BE2C (cell line): Measurements from ENCODE around the gene NBAS.
A peak's percentile ranks its signal among the peaks of the same experiment; 100 is the strongest.

Experiments
- DNase-seq: peaks from one replicate; pipeline ENCODE4 v3.0.0-alpha.2; 2020
- H3K27me3 ChIP-seq: fragments of 250-450 bp; sonication (Bioruptor Pico); 2 replicates; pipeline ENCODE4 v1.5.1; 2020; ENCODE audit warnings: mild to moderate bottlenecking
- H3K36me3 ChIP-seq: fragments of 250-450 bp; sonication (Bioruptor Pico); 2 replicates; pipeline ENCODE4 v1.5.1; 2020; ENCODE audit warnings: mild to moderate bottlenecking
- H3K4me1 ChIP-seq: fragments of 250-450 bp; sonication (Bioruptor Pico); 2 replicates; pipeline ENCODE4 v1.5.1; 2020
- H3K4me3 ChIP-seq: 2 replicates; pipeline ENCODE4 v1.5.1; 2011; ENCODE audit warnings: low read depth, low read length
- H3K9me3 ChIP-seq: fragments of 250-450 bp; sonication (Bioruptor Pico); 2 replicates; pipeline ENCODE4 v1.5.1; 2020
- CTCF ChIP-seq: IDR thresholded peaks from 2 replicates; pipeline ENCODE4 v1.5.1; 2012; ENCODE audit warnings: mild to moderate bottlenecking, low read depth, low read length

The NBAS gene

GRCh38 chr2:15119722-15120175, 441.4 kb downstream of the NBAS start:
- TF ChIP-seq CTCF = no peak
- 0 out of 2 replicates have a peak, but pooled peaks cover 2% of the 10 kb centered on the region for H3K9me3 ChIP-seq
- no peak for DNase-seq
- H3K4me1 ChIP-seq = no peaks in the 10 kb centered on the region; the same call in 1 of the 2 replicates
- H3K4me3 ChIP-seq = no peak overlapping the region
- no peaks in the 10 kb centered on the region for H3K27me3 ChIP-seq
- no peaks in the 10 kb centered on the region for H3K36me3 ChIP-seq

- Histone ChIP-seq H3K4me1 (no peaks in the 10 kb centered on the region; the same call in 1 of the 2 replicates), H3K9me3 (no peaks in the 10 kb centered on the region), H3K36me3 (no peaks in the 10 kb centered on the region), H3K27me3 (no peaks in the 10 kb centered on the region), H3K4me3 (no peak overlapping the region)
- TF ChIP-seq CTCF = no peak
- peak; percentile 28 for DNase-seq
Measured at GRCh38 chr2:15117409-15118050, 443.6 kb downstream of the NBAS start.
